Coronary artery (tissue), 2 donors: ENCODE measurements around the gene GBF1.
A peak's percentile ranks its signal among the peaks of the same experiment; 100 is the strongest.

Experiments used
- DNase-seq: peaks from one replicate; pipeline ENCODE4 v3.0.0-alpha.2; 2017; ENCODE audit warnings: low spot score
- H3K27ac ChIP-seq, 2 donors: fragments of 200-600 bp; sonication (generic); one replicate each; pipeline ENCODE4 v1.5.1; 2016 to 2019
- H3K4me3 ChIP-seq: fragments of 200-600 bp; sonication (generic); 2 replicates; pipeline ENCODE4 v1.5.1; 2016; ENCODE audit warnings: mild to moderate bottlenecking, moderate library complexity
- CTCF ChIP-seq: fragments of 200-600 bp; sonication (generic); IDR thresholded peaks from one replicate; pipeline ENCODE4 v1.5.1; 2019; ENCODE audit warnings: antibody characterized with exemption

GBF1 gene

DNA sequence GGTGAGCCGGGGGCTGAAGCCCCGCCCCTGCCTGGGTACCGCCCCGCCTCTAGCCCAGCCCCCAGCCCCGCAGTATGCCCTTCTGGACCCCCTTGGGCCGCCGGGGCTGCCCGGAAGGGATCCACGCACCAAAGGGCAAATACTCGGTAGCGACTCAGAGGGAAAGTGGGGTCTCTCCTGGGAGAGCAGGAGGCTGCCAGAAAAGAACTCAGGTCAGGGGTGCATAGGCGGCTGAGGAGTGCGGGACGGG lies 176.1 kb downstream of the GBF1 start:
- H3K27ac ChIP-seq = peak overlapping the region; percentile 83 to 94
- DNase-seq = no peak

GRCh38 chr10:102421757-102422512 lies 176.6 kb downstream of the GBF1 start:
- TF ChIP-seq CTCF = no peak
- Histone ChIP-seq H3K4me3 (peak overlapping the region; percentile 90), H3K27ac (peak overlapping the region; percentile 83 to 94)
- DNase-seq = no peak

More for the DNA sequence above, 176.1 kb downstream of the GBF1 start:
- TF ChIP-seq CTCF = no peak
- peak overlapping the region; percentile 90 for H3K4me3 ChIP-seq

DNA sequence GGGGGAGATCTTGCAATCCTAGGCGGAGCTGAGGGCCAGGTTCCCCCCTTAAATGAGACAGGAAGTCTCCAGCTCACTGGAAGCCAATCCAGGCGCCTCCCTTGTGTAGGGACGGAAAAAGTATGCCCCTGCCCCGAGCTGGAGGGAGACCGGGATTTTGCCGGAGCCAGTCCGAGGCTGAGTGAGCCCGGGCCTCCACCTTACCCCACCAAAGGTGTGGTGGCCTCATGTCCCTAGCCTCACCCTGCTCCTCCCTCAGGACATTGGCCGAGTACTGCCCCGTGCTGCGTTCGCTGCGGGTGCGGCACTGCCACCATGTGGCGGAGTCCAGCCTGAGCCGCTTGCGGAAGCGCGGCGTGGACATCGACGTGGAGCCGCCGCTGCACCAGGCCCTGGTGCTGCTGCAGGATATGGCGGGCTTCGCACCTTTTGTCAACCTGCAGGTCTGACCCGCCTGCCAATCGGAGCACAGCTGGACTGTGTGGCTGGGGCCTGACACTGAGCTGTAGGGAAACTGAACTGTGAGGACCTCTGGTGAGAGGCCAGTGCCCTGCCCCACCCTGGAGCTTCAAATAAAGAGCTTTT lies 177.3 kb downstream of the GBF1 start:
- peak; percentile 86 for DNase-seq
- H3K27ac ChIP-seq = peak overlapping the region; percentile 83 to 94
- TF ChIP-seq CTCF = peak; percentile 58
- H3K4me3 ChIP-seq = peak overlapping the region; percentile 90

GRCh38 chr10:102423372-102423968 lies 178.1 kb downstream of the GBF1 start:
- no peak for TF ChIP-seq CTCF
- peak overlapping the region in 1 of 2 donors; percentile 94 for H3K27ac ChIP-seq
- peak overlapping the region; percentile 90 for H3K4me3 ChIP-seq
- no peak for DNase-seq

- no peak for TF ChIP-seq CTCF
- Histone ChIP-seq H3K27ac (no peak overlapping the region), H3K4me3 (no peak overlapping the region)
- DNase-seq = no peak
Measured at GRCh38 chr10:102424145-102424544, 178.8 kb downstream of the GBF1 start.

GRCh38 chr10:102424916-102425315 lies 179.6 kb downstream of the GBF1 start:
- no peak overlapping the region for H3K27ac ChIP-seq
- no peak for TF ChIP-seq CTCF
- DNase-seq = no peak
- H3K4me3 ChIP-seq = no peak overlapping the region

DNA sequence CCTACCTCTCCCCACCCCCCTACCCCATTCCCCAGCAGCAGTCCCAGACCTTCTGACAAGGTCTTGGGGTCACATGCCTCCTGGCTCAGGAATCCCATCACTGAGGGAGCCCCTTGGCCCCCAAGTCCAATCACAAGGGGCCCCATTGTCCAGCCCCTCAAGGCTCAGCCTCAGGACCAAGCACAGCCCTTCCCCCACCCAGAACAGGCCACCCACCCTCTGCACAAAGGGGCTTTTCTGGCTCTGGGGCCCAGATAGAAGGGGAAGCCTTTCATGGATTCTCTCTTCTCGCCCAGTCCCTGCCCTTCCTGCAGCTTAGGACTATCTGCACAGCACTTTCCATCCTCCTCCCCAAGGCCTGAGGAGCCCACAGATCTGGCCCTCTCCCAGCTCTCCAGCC lies 180.1 kb downstream of the GBF1 start:
- DNase-seq = no peak
- no peak for TF ChIP-seq CTCF
- no peak overlapping the region for H3K4me3 ChIP-seq
- no peak overlapping the region for H3K27ac ChIP-seq
